ENCODE results near the gene EPHA1.

DNA sequence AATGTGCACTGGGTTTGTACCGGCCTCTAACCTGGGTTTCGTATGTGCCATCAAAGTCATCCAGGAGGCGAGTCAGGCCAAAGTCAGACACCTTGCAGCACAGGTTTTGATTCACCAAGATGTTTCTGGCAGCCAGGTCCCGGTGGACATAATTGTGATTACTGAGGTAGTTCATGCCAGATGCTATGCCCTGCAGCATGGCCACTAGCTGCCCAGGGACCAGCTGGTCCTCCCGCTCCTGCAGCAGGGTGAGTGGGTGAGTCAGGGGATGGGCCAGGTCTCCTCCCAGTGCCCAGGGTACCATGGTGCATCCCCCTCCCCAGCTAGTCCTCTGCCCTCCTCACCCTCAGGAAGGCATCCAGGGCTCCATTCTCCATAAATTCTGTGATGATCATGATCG lies 13.9 kb downstream of the EPHA1 start:
- TF ChIP-seq CTCF (IDR thresholded peaks at IDR 0.05), result no peak
- no peak for TF ChIP-seq POLR2A (IDR thresholded peaks at IDR 0.05)

Data from adrenal gland (tissue), 5 donors.